ENCODE data around the gene KLHL15. TPM values are rescaled to one million over a fixed set of nuclear protein-coding genes. Genes with fewer than 3 reads are reported as not detected.
"Not testable (repeated sequence)": the region's sequence is repeated elsewhere in the genome, so short reads cannot be mapped to it uniquely, and the experiment has no call there.

KLHL15 gene
- total RNA-seq, 1 donor from 2014 or later: 16.3 TPM

GRCh38 chrX:24054182-24055042, 27.4 kb upstream of the KLHL15 start, which contains the start of gene EIF2S3:
Gene EIF2S3, plus strand, starts transcription at chrX:24054956. Its CDS starts 13 bp downstream, at chrX:24054969.
- peak; percentile 91 for TF ChIP-seq CTCF (IDR thresholded peaks at IDR 0.05)
- Mint-ChIP-seq H3K27me3 (ENCODE audit: unreplicated experiment) (no peaks in the 10 kb centered on the region), H3K36me3 (ENCODE audit: unreplicated experiment) (peaks cover 13% of the 10 kb centered on the region), H3K27ac (ENCODE audit: unreplicated experiment) (no peak within 1 kb of the TSS), H3K4me1 (ENCODE audit: unreplicated experiment) (peaks cover 15% of the 10 kb centered on the region), H3K9me3 (ENCODE audit: unreplicated experiment) (no peaks in the 10 kb centered on the region), H3K4me3 (ENCODE audit: unreplicated experiment) (no peak within 1 kb of the TSS)
- peak; percentile 98 for DNase-seq (ENCODE audit: extremely low spot score, unreplicated experiment)

- H3K9me3 Mint-ChIP-seq (ENCODE audit: unreplicated experiment); H3K4me1 Mint-ChIP-seq (ENCODE audit: unreplicated experiment); H3K36me3 Mint-ChIP-seq (ENCODE audit: unreplicated experiment); H3K27ac Mint-ChIP-seq (ENCODE audit: unreplicated experiment); H3K4me3 Mint-ChIP-seq (ENCODE audit: unreplicated experiment); H3K27me3 Mint-ChIP-seq (ENCODE audit: unreplicated experiment); DNase-seq (ENCODE audit: extremely low spot score, unreplicated experiment): not testable (repeated sequence)
These were observed 23.7 kb upstream of the KLHL15 start for GRCh38 chrX:24050522-24051318.

GRCh38 chrX:24049643-24050042, 22.7 kb upstream of the KLHL15 start:
- not testable (repeated sequence) for H3K4me3 Mint-ChIP-seq (ENCODE audit: unreplicated experiment); H3K27me3 Mint-ChIP-seq (ENCODE audit: unreplicated experiment); H3K9me3 Mint-ChIP-seq (ENCODE audit: unreplicated experiment); H3K4me1 Mint-ChIP-seq (ENCODE audit: unreplicated experiment); DNase-seq (ENCODE audit: extremely low spot score, unreplicated experiment); H3K27ac Mint-ChIP-seq (ENCODE audit: unreplicated experiment); H3K36me3 Mint-ChIP-seq (ENCODE audit: unreplicated experiment)

- H3K4me3 Mint-ChIP-seq (ENCODE audit: unreplicated experiment); H3K9me3 Mint-ChIP-seq (ENCODE audit: unreplicated experiment): not testable (repeated sequence)
These were observed 19.1 kb upstream of the KLHL15 start for GRCh38 chrX:24046060-24046459.

GRCh38 chrX:24037729-24038128, 10.7 kb upstream of the KLHL15 start:
- Mint-ChIP-seq H3K9me3 (ENCODE audit: unreplicated experiment) (no peaks in the 10 kb centered on the region), H3K27me3 (ENCODE audit: unreplicated experiment) (no peaks in the 10 kb centered on the region), H3K4me1 (ENCODE audit: unreplicated experiment) (no peaks in the 10 kb centered on the region), H3K36me3 (ENCODE audit: unreplicated experiment) (no peaks in the 10 kb centered on the region), H3K4me3 (ENCODE audit: unreplicated experiment) (no peak overlapping the region), H3K27ac (ENCODE audit: unreplicated experiment) (no peak overlapping the region)
- no peak for DNase-seq (ENCODE audit: extremely low spot score, unreplicated experiment)
- no peak for TF ChIP-seq CTCF (IDR thresholded peaks at IDR 0.05)

More at GRCh38 chrX:24046060-24046459, 19.1 kb upstream of the KLHL15 start:
- DNase-seq (ENCODE audit: extremely low spot score, unreplicated experiment); H3K36me3 Mint-ChIP-seq (ENCODE audit: unreplicated experiment); H3K4me1 Mint-ChIP-seq (ENCODE audit: unreplicated experiment); H3K27me3 Mint-ChIP-seq (ENCODE audit: unreplicated experiment); H3K27ac Mint-ChIP-seq (ENCODE audit: unreplicated experiment): not testable (repeated sequence)

- no peaks in the 10 kb centered on the region for H3K36me3 Mint-ChIP-seq (ENCODE audit: unreplicated experiment)
- no peaks in the 10 kb centered on the region for H3K4me1 Mint-ChIP-seq (ENCODE audit: unreplicated experiment)
- no peak for DNase-seq (ENCODE audit: extremely low spot score, unreplicated experiment)
- H3K9me3 Mint-ChIP-seq (ENCODE audit: unreplicated experiment): no peaks in the 10 kb centered on the region
- no peak overlapping the region for H3K27ac Mint-ChIP-seq (ENCODE audit: unreplicated experiment)
- no peak for TF ChIP-seq CTCF (IDR thresholded peaks at IDR 0.05)
- no peaks in the 10 kb centered on the region for H3K27me3 Mint-ChIP-seq (ENCODE audit: unreplicated experiment)
- no peak overlapping the region for H3K4me3 Mint-ChIP-seq (ENCODE audit: unreplicated experiment)
These were observed 7.5 kb upstream of the KLHL15 start for GRCh38 chrX:24034485-24034884.
